Glutamatergic neuron (in vitro differentiated cells): ENCODE results near the gene RTEL1. TPM values are rescaled to one million over a fixed set of nuclear protein-coding genes. Genes with fewer than 3 reads are reported as not detected.
"Not testable (repeated sequence)": the region's sequence is repeated elsewhere in the genome, so short reads cannot be mapped to it uniquely, and the experiment has no call there.

Source experiments
- DNase-seq: peaks from one replicate; pipeline ENCODE4 v3.0.0; 2022
- H3K27ac Mint-ChIP-seq: one replicate; pipeline ENCODE4 v1.8.0; 2020; ENCODE audit warnings: mild to moderate bottlenecking, mixed read lengths, inconsistent platforms; ENCODE audit not compliant: unreplicated experiment
- H3K27me3 Mint-ChIP-seq: one replicate; pipeline ENCODE4 v1.8.0; 2020; ENCODE audit warnings: mild to moderate bottlenecking, moderate library complexity, mixed read lengths, inconsistent platforms; ENCODE audit not compliant: unreplicated experiment
- H3K36me3 Mint-ChIP-seq: one replicate; pipeline ENCODE4 v1.8.0; 2020; ENCODE audit warnings: mild to moderate bottlenecking, mixed read lengths, inconsistent platforms; ENCODE audit not compliant: unreplicated experiment
- H3K4me1 Mint-ChIP-seq: one replicate; pipeline ENCODE4 v1.8.0; 2020; ENCODE audit warnings: mild to moderate bottlenecking, low read depth, mixed read lengths, inconsistent platforms; ENCODE audit not compliant: unreplicated experiment
- H3K4me3 Mint-ChIP-seq: one replicate; pipeline ENCODE4 v1.8.0; 2020; ENCODE audit warnings: mild to moderate bottlenecking, mixed read lengths, inconsistent platforms; ENCODE audit not compliant: unreplicated experiment
- H3K9me3 Mint-ChIP-seq: one replicate; pipeline ENCODE4 v1.8.0; 2020; ENCODE audit warnings: mild to moderate bottlenecking, moderate library complexity, mixed read lengths, inconsistent platforms; ENCODE audit not compliant: unreplicated experiment
- CTCF ChIP-seq: fragments of 200-600 bp; sonication (generic); IDR thresholded peaks from one replicate; pipeline ENCODE4 v1.5.0; 2021; ENCODE audit not compliant: partially characterized antibody, unreplicated experiment
- long read RNA-seq: library from polyadenylated mRNA; unstranded; transcript quantifications from one replicate; pipeline ENCODE4 v2.0.0, GENCODE V29; 2020; ENCODE audit not compliant: unreplicated experiment
- total RNA-seq: library from RNA; stranded (reverse); fragmentation: NEBNext Ultra II Directional; extraction: Animal tissue kit (Norgen Biotek cat#: 25700); gene quantifications from one replicate; pipeline ENCODE4 v1.2.1, GENCODE V29; 2021; ENCODE audit not compliant: unreplicated experiment

Gene RTEL1
- 36.3 TPM for total RNA-seq
- long read RNA-seq, partial matches to known transcripts = 1 of 1 reads
- long read RNA-seq, other reads (novel, unspliced or antisense) = 0 of 1 reads

DNA sequence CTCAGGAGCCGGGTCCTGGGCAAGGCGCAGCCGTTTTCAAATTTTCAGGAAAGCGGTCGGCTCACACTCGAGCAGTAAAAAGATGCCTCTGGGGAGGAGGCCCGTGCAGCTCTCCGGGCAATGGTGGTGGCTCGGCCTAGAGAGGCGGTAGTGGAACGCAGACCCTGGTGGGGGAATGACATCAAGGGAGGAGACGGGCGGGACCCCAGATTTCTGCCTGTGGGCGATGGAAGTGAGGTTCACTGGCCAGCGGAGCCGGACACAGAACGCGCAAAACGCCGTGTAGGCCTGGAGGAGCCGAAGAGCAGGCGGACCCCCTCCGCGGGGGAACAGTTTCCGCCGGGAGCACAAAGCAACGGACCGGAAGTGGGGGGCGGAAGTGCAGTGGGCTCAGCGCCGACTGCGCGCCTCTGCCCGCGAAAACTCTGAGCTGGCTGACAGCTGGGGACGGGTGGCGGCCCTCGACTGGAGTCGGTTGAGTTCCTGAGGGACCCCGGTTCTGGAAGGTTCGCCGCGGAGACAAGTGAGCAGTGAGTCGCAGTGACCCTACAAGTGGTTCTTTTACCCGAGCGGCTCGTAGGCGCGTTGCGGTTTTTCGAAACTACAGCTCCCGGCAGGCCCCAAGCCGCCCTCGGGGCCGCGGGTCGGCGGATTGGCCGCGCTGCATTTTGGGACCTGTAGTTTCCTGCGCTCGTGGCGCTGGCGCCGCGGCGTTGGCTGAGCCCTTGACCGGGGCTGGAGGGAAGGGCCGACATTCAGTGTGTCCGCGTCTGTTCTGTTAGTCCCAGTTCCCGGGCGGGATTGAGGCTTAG is at the start of gene RTEL1:
Gene RTEL1 (plus strand): TSS at position 376 of the 812 bp plus-strand sequence. CDS start 1,091 bp downstream, outside the sequence.
- Mint-ChIP-seq H3K4me1 (peaks cover 21% of the 10 kb centered on the region), H3K4me3 (peak within 1 kb of the TSS; percentile 91), H3K36me3 (no peaks in the 10 kb centered on the region), H3K27ac (peak within 1 kb of the TSS; percentile 97), H3K27me3 (peaks cover 13% of the 10 kb centered on the region), H3K9me3 (peaks cover 5% of the 10 kb centered on the region)
- DNase-seq = peak; percentile 95
- TF ChIP-seq CTCF = no peak

- no peak overlapping the region for H3K27ac Mint-ChIP-seq
- no peak for DNase-seq
- H3K36me3 Mint-ChIP-seq = peaks cover 7% of the 10 kb centered on the region
- no peaks in the 10 kb centered on the region for H3K27me3 Mint-ChIP-seq
- TF ChIP-seq CTCF = no peak
- no peak overlapping the region for H3K4me3 Mint-ChIP-seq
- peaks cover 8% of the 10 kb centered on the region for H3K9me3 Mint-ChIP-seq
- H3K4me1 Mint-ChIP-seq = no peaks in the 10 kb centered on the region
These were observed 47.3 kb upstream of the RTEL1 start for GRCh38 chr20:63610581-63611435.

- H3K27me3 Mint-ChIP-seq = peaks cover 2% of the 10 kb centered on the region
- DNase-seq = peak; percentile 2
- H3K9me3 Mint-ChIP-seq = peaks cover 8% of the 10 kb centered on the region
- no peak overlapping the region for H3K4me3 Mint-ChIP-seq
- H3K27ac Mint-ChIP-seq = no peak overlapping the region
- H3K4me1 Mint-ChIP-seq = no peaks in the 10 kb centered on the region
- no peak for TF ChIP-seq CTCF
- H3K36me3 Mint-ChIP-seq = peaks cover 7% of the 10 kb centered on the region
These were observed 46.5 kb upstream of the RTEL1 start for GRCh38 chr20:63611646-63612045.

DNA sequence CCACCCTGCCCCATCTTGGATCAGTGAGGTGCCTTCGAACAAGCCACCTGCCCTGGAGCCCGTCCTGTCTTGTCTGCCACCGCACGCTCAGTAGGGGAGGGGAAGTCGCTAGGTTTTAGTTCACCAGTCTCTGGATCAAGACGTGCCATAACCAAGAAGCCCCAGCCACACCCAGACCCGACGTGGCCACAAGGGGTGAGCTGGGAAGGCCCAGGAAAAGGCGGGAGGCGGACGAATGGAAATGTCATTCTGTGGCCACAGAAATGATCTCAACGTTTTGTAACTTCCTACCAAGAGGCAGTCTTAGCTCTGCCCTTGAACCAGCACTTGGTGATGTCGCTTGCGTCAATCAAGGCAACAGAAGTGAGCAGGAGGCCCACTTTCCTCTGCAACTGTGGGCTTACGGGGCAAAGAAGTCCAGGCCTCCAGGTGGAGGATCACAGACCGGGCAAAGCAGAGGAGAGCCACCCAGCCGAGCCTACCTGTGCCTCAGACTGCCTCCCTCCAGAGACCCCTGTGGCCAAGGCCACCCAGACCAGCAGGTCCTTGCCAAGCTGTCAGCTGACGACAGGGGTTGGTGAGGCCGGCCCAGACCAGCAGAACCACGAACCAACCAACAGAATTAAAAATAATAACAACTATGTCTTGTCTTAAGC is 45.7 kb upstream of the RTEL1 start:
- H3K36me3 Mint-ChIP-seq = peaks cover 7% of the 10 kb centered on the region
- H3K27me3 Mint-ChIP-seq = peaks cover 2% of the 10 kb centered on the region
- H3K27ac Mint-ChIP-seq = no peak overlapping the region
- no peaks in the 10 kb centered on the region for H3K4me1 Mint-ChIP-seq
- no peak for TF ChIP-seq CTCF
- peak; percentile 8 for DNase-seq
- peaks cover 8% of the 10 kb centered on the region for H3K9me3 Mint-ChIP-seq
- peak overlapping the region; percentile 25 for H3K4me3 Mint-ChIP-seq

DNA sequence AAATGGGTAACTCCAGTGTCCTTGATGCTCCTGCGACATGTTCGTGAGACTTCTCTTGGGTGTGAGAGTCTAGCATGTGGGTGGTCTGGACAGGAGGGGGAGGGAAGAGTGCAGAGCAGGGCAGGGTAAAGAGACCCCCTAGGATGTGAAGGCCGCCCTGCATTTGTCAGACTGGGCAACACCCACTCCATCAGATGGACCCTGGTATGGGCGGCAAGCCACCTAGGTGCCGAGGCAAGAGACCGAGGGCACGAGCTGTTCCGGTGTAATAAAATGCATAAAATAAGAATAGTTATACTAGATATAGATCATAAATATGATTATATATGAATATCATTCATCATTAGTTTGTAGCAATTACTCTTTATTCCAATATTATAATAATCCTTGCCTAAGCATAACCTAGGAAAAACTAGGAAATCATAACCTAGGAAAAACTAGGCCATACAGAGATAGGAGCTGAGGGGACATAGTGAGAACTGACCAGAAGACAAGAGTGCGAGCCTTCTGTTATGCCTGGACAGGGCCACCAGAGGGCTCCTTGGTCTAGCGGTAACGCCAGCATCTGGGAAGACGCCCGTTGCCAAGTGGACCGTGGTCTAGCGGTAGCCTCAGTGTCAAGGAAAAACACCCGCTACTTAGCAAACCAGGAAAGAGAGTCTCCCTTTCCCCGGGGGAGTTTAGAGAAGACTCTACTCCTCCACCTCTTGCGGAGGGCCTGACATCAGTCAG is 44.1 kb upstream of the RTEL1 start:
- H3K27me3 Mint-ChIP-seq, H3K9me3 Mint-ChIP-seq, H3K27ac Mint-ChIP-seq, H3K4me3 Mint-ChIP-seq, H3K4me1 Mint-ChIP-seq, H3K36me3 Mint-ChIP-seq: not testable (repeated sequence)
- peak; percentile 16 for DNase-seq
